GM19025 (cell line): ENCODE data around the gene SLC39A11.

Experiments
- ATAC-seq: cut with Tn5 transposase; IDR thresholded peaks from one replicate; pipeline ENCODE4 v1.9.1; 2021; ENCODE audit warnings: mild to moderate bottlenecking, low read depth, moderate library complexity; ENCODE audit not compliant: unreplicated experiment

Gene SLC39A11

GRCh38 chr17:72681844-72682243 is 410.6 kb downstream of the SLC39A11 start:
- ATAC-seq: no peak

- no peak for ATAC-seq
Measured at GRCh38 chr17:72677714-72678390, 414.6 kb downstream of the SLC39A11 start.

- ATAC-seq: no peak
Measured at GRCh38 chr17:72677108-72677507, 415.4 kb downstream of the SLC39A11 start.

- no peak for ATAC-seq
Measured at GRCh38 chr17:72672729-72673128, 419.8 kb downstream of the SLC39A11 start.

- ATAC-seq: no peak
Measured at GRCh38 chr17:72671016-72671415, 421.5 kb downstream of the SLC39A11 start.

- ATAC-seq: no peak
Measured at GRCh38 chr17:72667096-72668063, 425.1 kb downstream of the SLC39A11 start.

GRCh38 chr17:72665852-72666851 is 426.3 kb downstream of the SLC39A11 start:
- no peak for ATAC-seq

- no peak for ATAC-seq
Measured at GRCh38 chr17:72662827-72663190, 429.7 kb downstream of the SLC39A11 start.

GRCh38 chr17:72661945-72662826 is 430.3 kb downstream of the SLC39A11 start:
- no peak for ATAC-seq

- no peak for ATAC-seq
Measured at GRCh38 chr17:72661116-72661944, 431.2 kb downstream of the SLC39A11 start.

- no peak for ATAC-seq
Measured at GRCh38 chr17:72660274-72661115, 432.0 kb downstream of the SLC39A11 start.

GRCh38 chr17:72659811-72660210 is 432.7 kb downstream of the SLC39A11 start:
- ATAC-seq: no peak

GRCh38 chr17:72658675-72659074 is 433.8 kb downstream of the SLC39A11 start:
- ATAC-seq: no peak

- ATAC-seq: no peak
Measured at GRCh38 chr17:72657467-72658317, 434.8 kb downstream of the SLC39A11 start.

- no peak for ATAC-seq
Measured at GRCh38 chr17:72656130-72656763, 436.2 kb downstream of the SLC39A11 start.

GRCh38 chr17:72654706-72655105 is 437.8 kb downstream of the SLC39A11 start:
- ATAC-seq: no peak
